ENCODE measurements around the gene RERE. TPM values are rescaled to one million over a fixed set of nuclear protein-coding genes. Genes with fewer than 3 reads are reported as not detected.

The RERE gene
- total RNA-seq, 1 donor from 2014 or later, result 139 TPM

DNA sequence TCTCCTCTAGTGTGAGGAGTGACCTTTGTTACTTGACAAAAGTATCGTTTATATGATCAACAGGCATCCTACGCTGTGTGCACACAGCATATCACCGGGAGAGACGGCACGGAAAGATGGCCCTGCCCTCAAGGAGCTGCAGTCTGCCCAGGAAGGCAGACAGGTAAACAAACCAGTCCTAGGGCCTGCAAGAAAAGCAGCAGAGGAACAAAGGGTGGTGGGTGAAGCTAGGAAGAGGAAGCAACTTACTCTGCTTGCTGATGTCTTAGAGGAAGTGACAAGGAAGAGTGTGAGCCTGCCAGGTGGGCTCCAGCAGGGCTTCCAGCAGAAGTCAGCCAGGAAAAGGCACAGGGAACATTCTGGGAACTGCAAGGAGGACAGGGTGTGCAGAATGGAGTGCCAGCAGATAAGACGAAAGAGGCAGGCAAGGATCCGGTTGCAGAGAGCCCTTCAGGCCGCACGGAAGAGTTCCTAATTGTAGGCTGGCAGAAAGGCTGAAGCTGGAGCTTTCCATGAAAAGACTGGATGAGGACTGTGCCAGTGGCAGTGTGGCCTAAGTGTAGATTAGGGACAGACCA lies 392.8 kb downstream of the RERE start:
- no peaks in the 10 kb centered on the region for H3K27me3 Mint-ChIP-seq (ENCODE audit: low read depth)

GRCh38 chr1:8423692-8424538 lies 393.5 kb downstream of the RERE start:
- no peaks in the 10 kb centered on the region for H3K27me3 Mint-ChIP-seq (ENCODE audit: low read depth)
- H3K4me3 Mint-ChIP-seq (ENCODE audit: low read depth), result peak overlapping the region; percentile 84
- peaks cover 43% of the 10 kb centered on the region for H3K4me1 Mint-ChIP-seq (ENCODE audit: low read depth)

More for the DNA sequence above, 392.8 kb downstream of the RERE start:
- peak overlapping the region; percentile 92 for H3K27ac Mint-ChIP-seq
- H3K4me1 Mint-ChIP-seq (ENCODE audit: low read depth), result peaks cover 50% of the 10 kb centered on the region
- H3K4me3 Mint-ChIP-seq (ENCODE audit: low read depth), result peak overlapping the region; percentile 84
- intact Hi-C loops (cut with micrococcal nuclease), result loop anchor here (1.0 to 5.0 kb wide), 9 partner anchors 22 to 276 kb away; no protein-coding TSS in a partner anchor
- peaks cover 28% of the 10 kb centered on the region for H3K36me3 Mint-ChIP-seq (ENCODE audit: low read depth)
- DNase-seq (ENCODE audit: low spot score), result peak; percentile 26
- H3K9me3 Mint-ChIP-seq, result peaks cover 4% of the 10 kb centered on the region

DNA sequence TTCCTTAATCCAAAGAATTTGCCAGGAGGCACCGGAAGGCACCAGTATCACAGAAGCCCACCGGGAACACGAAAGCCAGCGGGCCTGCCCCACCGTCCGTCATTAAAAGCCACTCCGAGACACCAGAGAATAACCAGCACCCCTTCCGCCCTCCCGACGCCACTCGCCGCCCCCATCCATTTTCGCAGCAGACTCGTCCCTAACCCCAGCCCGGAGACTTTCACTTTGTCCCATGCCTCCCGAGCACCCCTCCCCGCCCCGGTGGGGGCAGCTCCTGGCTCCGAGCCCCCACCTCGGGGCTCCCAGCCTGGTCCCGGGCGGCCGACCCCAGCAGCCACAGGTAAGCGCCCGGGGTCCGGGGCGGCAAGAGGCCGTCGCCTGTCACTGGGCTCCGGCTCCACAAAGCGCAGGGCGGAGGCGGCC lies 394.2 kb downstream of the RERE start:
- Mint-ChIP-seq H3K36me3 (ENCODE audit: low read depth) (peaks cover 24% of the 10 kb centered on the region), H3K27me3 (ENCODE audit: low read depth) (no peaks in the 10 kb centered on the region), H3K4me1 (ENCODE audit: low read depth) (peaks cover 42% of the 10 kb centered on the region), H3K27ac (no peak overlapping the region), H3K9me3 (peaks cover 4% of the 10 kb centered on the region), H3K4me3 (ENCODE audit: low read depth) (no peak overlapping the region)
- intact Hi-C loops (cut with micrococcal nuclease), result loop anchor here (5.0 kb wide), 3 partner anchors 36 to 224 kb away; no protein-coding TSS in a partner anchor
- peak; percentile 18 for DNase-seq (ENCODE audit: low spot score)

More at GRCh38 chr1:8423692-8424538, 393.5 kb downstream of the RERE start:
- peak; percentile 43 for DNase-seq (ENCODE audit: low spot score)
- intact Hi-C loops (cut with micrococcal nuclease), result loop anchor here (1.0 to 5.0 kb wide), 9 partner anchors 23 to 277 kb away; no protein-coding TSS in a partner anchor
- Mint-ChIP-seq H3K36me3 (ENCODE audit: low read depth) (peaks cover 27% of the 10 kb centered on the region), H3K27ac (peak overlapping the region; percentile 92), H3K9me3 (peaks cover 4% of the 10 kb centered on the region)

GRCh38 chr1:8422510-8423268 lies 394.8 kb downstream of the RERE start:
- no peak for DNase-seq (ENCODE audit: low spot score)
- no peak overlapping the region for H3K27ac Mint-ChIP-seq
- peaks cover 4% of the 10 kb centered on the region for H3K9me3 Mint-ChIP-seq
- H3K4me3 Mint-ChIP-seq (ENCODE audit: low read depth), result no peak overlapping the region
- H3K4me1 Mint-ChIP-seq (ENCODE audit: low read depth), result peaks cover 42% of the 10 kb centered on the region
- peaks cover 24% of the 10 kb centered on the region for H3K36me3 Mint-ChIP-seq (ENCODE audit: low read depth)
- no peaks in the 10 kb centered on the region for H3K27me3 Mint-ChIP-seq (ENCODE audit: low read depth)
- intact Hi-C loops (cut with micrococcal nuclease), result loop anchor here (5.0 kb wide), 3 partner anchors 35 to 225 kb away; no protein-coding TSS in a partner anchor

DNA sequence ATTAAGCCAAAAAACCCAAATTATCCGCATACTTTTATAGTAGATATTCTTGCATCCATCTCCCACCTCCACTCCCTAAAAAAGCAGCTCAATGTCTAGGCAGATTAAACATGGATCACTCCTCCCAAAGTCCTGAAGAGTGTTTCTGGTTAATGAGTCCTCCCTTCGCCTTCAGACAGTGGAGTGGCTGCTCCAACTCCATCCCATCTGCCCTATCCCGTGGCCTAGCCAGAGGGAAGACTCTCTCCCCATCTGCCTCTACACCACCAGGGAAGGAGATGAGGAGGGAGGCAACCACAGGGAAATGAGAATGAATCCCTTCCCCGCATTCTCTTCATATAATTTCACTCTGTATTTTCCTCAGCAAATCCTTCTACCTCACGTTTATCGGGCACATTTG lies 395.7 kb downstream of the RERE start:
- Mint-ChIP-seq H3K36me3 (ENCODE audit: low read depth) (peaks cover 21% of the 10 kb centered on the region), H3K27me3 (ENCODE audit: low read depth) (no peaks in the 10 kb centered on the region), H3K9me3 (peaks cover 4% of the 10 kb centered on the region), H3K27ac (no peak overlapping the region), H3K4me1 (ENCODE audit: low read depth) (peaks cover 36% of the 10 kb centered on the region), H3K4me3 (ENCODE audit: low read depth) (no peak overlapping the region)
- no peak for DNase-seq (ENCODE audit: low spot score)
- intact Hi-C loops (cut with micrococcal nuclease), result loop anchor here (2.0 to 5.0 kb wide), 5 partner anchors 34 to 226 kb away; no protein-coding TSS in a partner anchor

DNA sequence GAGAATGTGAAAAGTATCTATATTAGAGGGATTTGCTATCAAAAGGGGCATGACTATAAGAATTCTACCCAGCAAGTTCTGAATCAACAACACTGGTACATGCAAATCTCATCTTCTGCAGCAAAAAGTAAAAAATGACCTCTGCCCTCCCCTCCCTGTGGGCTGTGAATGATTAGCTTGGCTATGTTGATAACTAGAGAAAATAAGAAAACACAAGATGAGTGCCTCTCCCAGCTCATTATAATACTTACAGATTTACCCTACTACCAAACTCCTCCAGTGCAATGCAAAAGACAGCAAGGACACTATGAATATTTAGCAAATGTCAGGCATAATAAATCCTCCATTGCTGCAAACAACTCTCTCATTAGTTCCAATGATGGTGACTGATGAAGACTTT lies 397.1 kb downstream of the RERE start:
- H3K4me3 Mint-ChIP-seq (ENCODE audit: low read depth), result no peak overlapping the region
- peaks cover 4% of the 10 kb centered on the region for H3K9me3 Mint-ChIP-seq
- H3K4me1 Mint-ChIP-seq (ENCODE audit: low read depth), result peaks cover 30% of the 10 kb centered on the region
- H3K27me3 Mint-ChIP-seq (ENCODE audit: low read depth), result no peaks in the 10 kb centered on the region
- no peak for DNase-seq (ENCODE audit: low spot score)
- no peak overlapping the region for H3K27ac Mint-ChIP-seq
- intact Hi-C loops (cut with micrococcal nuclease), result loop anchor here (2.0 to 5.0 kb wide), 5 partner anchors 33 to 227 kb away; no protein-coding TSS in a partner anchor
- H3K36me3 Mint-ChIP-seq (ENCODE audit: low read depth), result peaks cover 22% of the 10 kb centered on the region

- intact Hi-C loops (cut with micrococcal nuclease), result loop anchor here (2.0 to 5.0 kb wide), 5 partner anchors 33 to 227 kb away; no protein-coding TSS in a partner anchor
Measured at GRCh38 chr1:8419861-8420260, 397.6 kb downstream of the RERE start.

DNA sequence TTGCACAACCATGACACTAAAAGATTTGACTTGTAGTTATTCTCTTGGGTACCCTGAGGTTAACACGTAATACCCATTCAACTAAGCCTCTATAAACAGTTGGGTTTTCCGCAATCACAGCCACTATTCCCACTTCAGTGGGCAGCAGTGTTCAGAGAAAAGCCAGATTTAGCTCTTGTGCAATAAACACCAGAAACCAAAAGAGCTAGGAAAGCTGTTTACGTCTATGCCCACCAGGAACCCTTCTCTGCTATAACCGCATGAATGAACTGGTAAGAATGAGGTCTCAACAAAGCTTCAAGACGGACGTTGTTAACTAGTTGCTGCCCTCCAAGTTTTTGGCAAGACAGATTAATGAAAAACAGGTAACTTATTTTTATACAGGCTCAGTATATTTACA lies 398.3 kb downstream of the RERE start:
- Mint-ChIP-seq H3K27me3 (ENCODE audit: low read depth) (no peaks in the 10 kb centered on the region), H3K4me1 (ENCODE audit: low read depth) (peaks cover 18% of the 10 kb centered on the region), H3K36me3 (ENCODE audit: low read depth) (peaks cover 17% of the 10 kb centered on the region), H3K27ac (no peak overlapping the region), H3K4me3 (ENCODE audit: low read depth) (no peak overlapping the region), H3K9me3 (no peaks in the 10 kb centered on the region)
- intact Hi-C loops (cut with micrococcal nuclease), result no loop called here
- no peak for DNase-seq (ENCODE audit: low spot score)

More at GRCh38 chr1:8419861-8420260, 397.6 kb downstream of the RERE start:
- peaks cover 18% of the 10 kb centered on the region for H3K36me3 Mint-ChIP-seq (ENCODE audit: low read depth)
- peaks cover 25% of the 10 kb centered on the region for H3K4me1 Mint-ChIP-seq (ENCODE audit: low read depth)
- no peak for DNase-seq (ENCODE audit: low spot score)
- no peaks in the 10 kb centered on the region for H3K27me3 Mint-ChIP-seq (ENCODE audit: low read depth)
- H3K9me3 Mint-ChIP-seq, result peaks cover 4% of the 10 kb centered on the region
- H3K4me3 Mint-ChIP-seq (ENCODE audit: low read depth), result no peak overlapping the region
- no peak overlapping the region for H3K27ac Mint-ChIP-seq

DNA sequence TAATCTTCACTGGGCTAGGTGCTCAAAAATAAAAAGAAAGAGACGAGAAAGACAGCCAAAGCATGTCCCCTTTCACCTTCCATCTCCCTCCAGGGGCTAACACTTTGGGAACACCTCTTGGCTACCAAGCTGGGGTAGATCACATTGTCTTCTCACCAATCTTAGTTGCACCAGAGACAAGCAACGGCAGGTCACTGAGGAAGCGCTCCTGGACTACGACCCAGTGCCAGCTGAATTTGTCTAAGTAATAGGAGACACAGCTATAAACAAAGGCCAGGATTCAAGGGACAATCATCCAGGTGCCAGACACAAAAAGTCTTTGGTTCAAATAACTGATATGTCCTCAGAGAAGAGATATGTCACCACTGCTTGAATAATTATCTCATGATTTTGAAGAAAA lies 399.1 kb downstream of the RERE start:
- Mint-ChIP-seq H3K27ac (no peak overlapping the region), H3K4me3 (ENCODE audit: low read depth) (no peak overlapping the region)

GRCh38 chr1:8417625-8418024 lies 399.8 kb downstream of the RERE start:
- Mint-ChIP-seq H3K4me1 (ENCODE audit: low read depth) (peaks cover 14% of the 10 kb centered on the region), H3K27ac (no peak overlapping the region), H3K4me3 (ENCODE audit: low read depth) (no peak overlapping the region), H3K27me3 (ENCODE audit: low read depth) (no peaks in the 10 kb centered on the region), H3K36me3 (ENCODE audit: low read depth) (peaks cover 29% of the 10 kb centered on the region), H3K9me3 (no peaks in the 10 kb centered on the region)
- intact Hi-C loops (cut with micrococcal nuclease), result no loop called here
- DNase-seq (ENCODE audit: low spot score), result no peak

More for the DNA sequence above, 399.1 kb downstream of the RERE start:
- no peak for DNase-seq (ENCODE audit: low spot score)
- no peaks in the 10 kb centered on the region for H3K9me3 Mint-ChIP-seq
- H3K27me3 Mint-ChIP-seq (ENCODE audit: low read depth), result no peaks in the 10 kb centered on the region
- intact Hi-C loops (cut with micrococcal nuclease), result no loop called here
- peaks cover 24% of the 10 kb centered on the region for H3K36me3 Mint-ChIP-seq (ENCODE audit: low read depth)
- peaks cover 18% of the 10 kb centered on the region for H3K4me1 Mint-ChIP-seq (ENCODE audit: low read depth)

- no peak for DNase-seq (ENCODE audit: low spot score)
- no peak overlapping the region for H3K27ac Mint-ChIP-seq
- peaks cover 35% of the 10 kb centered on the region for H3K36me3 Mint-ChIP-seq (ENCODE audit: low read depth)
- no peak overlapping the region for H3K4me3 Mint-ChIP-seq (ENCODE audit: low read depth)
- no peaks in the 10 kb centered on the region for H3K9me3 Mint-ChIP-seq
- H3K4me1 Mint-ChIP-seq (ENCODE audit: low read depth), result peaks cover 18% of the 10 kb centered on the region
- intact Hi-C loops (cut with micrococcal nuclease), result no loop called here
- H3K27me3 Mint-ChIP-seq (ENCODE audit: low read depth), result no peaks in the 10 kb centered on the region
Measured at GRCh38 chr1:8416881-8417280, 400.6 kb downstream of the RERE start.

GRCh38 chr1:8415526-8416278 lies 401.7 kb downstream of the RERE start:
- Mint-ChIP-seq H3K36me3 (ENCODE audit: low read depth) (peaks cover 39% of the 10 kb centered on the region), H3K9me3 (no peaks in the 10 kb centered on the region), H3K4me3 (ENCODE audit: low read depth) (no peak overlapping the region), H3K27me3 (ENCODE audit: low read depth) (no peaks in the 10 kb centered on the region), H3K27ac (no peak overlapping the region), H3K4me1 (ENCODE audit: low read depth) (peaks cover 19% of the 10 kb centered on the region)
- DNase-seq (ENCODE audit: low spot score), result no peak
- intact Hi-C loops (cut with micrococcal nuclease), result no loop called here

Measured in activated T-helper 2 cell treated with anti-CD3 and anti-CD28 coated beads, Interferon-gamma antibody, Interleukin-2, Interleukin-4, amounts not matched to agents 10 μg/mL and 5 μg/mL and 100 μg/mL, durations not matched to agents 14 hours and 24 hours and 36 hours (primary cell).